MM.1S (cell line): ENCODE data around the gene ADD1.

ENCODE experiments used
- CTCF ChIP-seq: fragments of 300-600 bp; sonication (generic); IDR thresholded peaks from 2 replicates; pipeline ENCODE4 v1.5.1; 2016; ENCODE audit warnings: antibody characterized with exemption, low read length, mixed read lengths
- EZH2 ChIP-seq: fragments of 300-600 bp; sonication (generic); optimal IDR thresholded peaks from 2 replicates; pipeline ENCODE3; 2017; ENCODE audit warnings: low read depth, mild to moderate bottlenecking, antibody characterized with exemption, low read length, mixed read lengths
- EZH2phosphoT487 ChIP-seq: fragments of 300-600 bp; sonication (generic); IDR thresholded peaks from 2 replicates; pipeline ENCODE4 v1.6.1; 2018; ENCODE audit warnings: antibody characterized with exemption, low read length

- TF ChIP-seq CTCF (no peak), EZH2phosphoT487 (no peak), EZH2 (no peak)
These were observed 95.3 kb downstream of the ADD1 start for GRCh38 chr4:2938906-2939305.
